Measurements from ENCODE around the gene WDPCP.
"Not testable (repeated sequence)": the region's sequence is repeated elsewhere in the genome, so short reads cannot be mapped to it uniquely, and the experiment has no call there.

Gene WDPCP

GRCh38 chr2:63539416-63540162, 48.7 kb downstream of the WDPCP start:
- no peak for DNase-seq (ENCODE audit: low read depth)

DNA sequence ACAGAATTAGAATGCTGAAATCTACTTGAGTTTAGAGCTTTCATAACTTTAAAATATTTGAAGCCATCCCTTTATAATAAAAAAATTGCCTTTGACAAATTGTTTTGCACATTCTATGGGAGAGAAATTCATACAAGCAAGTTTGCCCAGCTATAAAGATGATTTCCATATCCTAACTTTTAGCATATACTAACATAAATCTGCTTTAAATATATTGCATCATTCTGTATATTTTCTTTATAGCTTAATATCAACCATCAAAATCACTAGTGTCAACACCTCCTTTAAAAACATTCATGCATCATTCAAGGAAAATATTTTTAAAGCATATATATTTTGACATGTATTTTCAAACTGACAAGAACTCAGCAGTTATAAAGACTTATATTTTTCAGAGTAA, 49.9 kb downstream of the WDPCP start:
- no peak for DNase-seq (ENCODE audit: low read depth)

DNA sequence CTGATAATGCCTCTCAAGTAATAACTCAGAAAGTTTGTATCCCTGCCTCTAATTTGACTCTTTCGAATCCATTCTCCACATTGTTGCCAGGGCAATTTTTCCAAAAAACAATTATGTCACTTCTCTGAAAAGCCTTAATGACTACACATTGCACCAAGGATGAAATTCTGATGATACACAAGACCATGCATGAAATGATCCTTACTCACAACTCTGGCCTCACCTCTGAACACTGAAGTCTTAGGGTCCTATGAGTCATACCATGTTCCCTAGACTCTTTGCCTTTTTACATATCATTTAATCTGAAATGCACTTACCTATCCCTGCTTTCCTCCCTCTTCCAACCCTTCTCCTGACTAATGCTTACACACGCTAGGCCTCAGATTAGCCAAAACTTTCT, 51.0 kb downstream of the WDPCP start:
- no peak for DNase-seq (ENCODE audit: low read depth)

DNA sequence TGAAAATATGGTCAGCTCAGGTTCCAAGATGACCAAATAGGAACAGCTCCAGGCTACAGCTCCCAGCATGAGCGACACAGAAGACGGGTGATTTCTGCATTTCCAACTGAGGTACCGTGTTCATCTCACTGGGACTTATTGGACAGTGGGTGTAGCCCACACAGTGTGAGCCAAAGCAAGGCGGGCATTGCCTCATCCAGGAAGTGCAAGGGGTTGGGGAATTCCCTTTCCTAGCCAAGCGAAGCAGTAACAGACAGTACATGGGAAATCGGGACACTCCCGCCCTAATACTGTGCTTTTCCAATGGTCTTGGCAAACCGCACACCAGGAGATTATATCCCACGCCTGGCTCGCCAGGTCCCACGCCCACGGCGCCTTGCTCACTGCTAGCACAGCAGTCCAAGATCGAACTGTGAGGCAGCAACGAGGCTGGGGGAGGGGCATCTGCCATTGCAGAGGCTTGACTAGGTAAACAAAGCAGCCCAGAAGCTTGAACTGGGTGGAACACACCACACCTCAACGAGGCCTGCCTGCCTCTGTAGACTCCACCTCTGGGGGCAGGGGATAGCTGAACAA, 57.5 kb downstream of the WDPCP start:
- DNase-seq (ENCODE audit: low read depth), result no peak

DNA sequence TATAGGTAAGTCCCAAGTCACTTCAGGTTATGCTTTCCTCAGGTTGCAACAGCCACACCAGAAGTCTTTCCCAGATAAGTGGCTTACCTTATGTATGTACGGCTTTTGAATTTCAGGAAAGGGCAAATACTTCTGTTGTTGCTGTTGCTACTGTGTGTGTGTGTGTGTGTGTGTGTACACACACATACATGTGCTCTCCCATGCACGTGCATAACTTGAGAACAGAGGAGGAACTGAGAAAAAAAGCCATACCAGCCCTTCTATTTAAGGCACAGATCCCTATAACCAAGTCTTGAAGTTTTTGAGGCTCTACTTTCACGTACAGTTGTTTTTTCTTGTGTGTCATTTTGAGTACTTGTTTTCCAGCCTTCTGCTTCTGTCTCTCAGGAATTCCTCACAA, 62.4 kb downstream of the WDPCP start:
- no peak for DNase-seq (ENCODE audit: low read depth)

DNA sequence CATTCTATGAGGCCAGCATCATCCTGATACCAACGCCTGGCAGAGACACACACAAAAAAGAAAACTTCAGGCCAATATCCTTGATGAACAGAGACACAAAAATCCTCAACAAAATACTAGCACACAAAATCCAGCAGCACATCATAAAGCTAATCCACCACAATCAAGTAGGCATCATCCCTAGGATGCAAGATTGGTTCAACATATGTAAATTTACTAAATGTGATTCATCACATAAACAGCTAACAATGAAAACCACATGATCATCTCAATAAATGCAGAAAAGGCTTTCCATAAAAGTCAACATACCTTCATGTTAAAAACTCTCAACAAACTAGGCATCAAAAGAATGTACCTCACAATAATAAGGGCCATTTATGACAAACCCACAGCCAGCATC, 65.3 kb downstream of the WDPCP start:
- DNase-seq (ENCODE audit: low read depth), result no peak

DNA sequence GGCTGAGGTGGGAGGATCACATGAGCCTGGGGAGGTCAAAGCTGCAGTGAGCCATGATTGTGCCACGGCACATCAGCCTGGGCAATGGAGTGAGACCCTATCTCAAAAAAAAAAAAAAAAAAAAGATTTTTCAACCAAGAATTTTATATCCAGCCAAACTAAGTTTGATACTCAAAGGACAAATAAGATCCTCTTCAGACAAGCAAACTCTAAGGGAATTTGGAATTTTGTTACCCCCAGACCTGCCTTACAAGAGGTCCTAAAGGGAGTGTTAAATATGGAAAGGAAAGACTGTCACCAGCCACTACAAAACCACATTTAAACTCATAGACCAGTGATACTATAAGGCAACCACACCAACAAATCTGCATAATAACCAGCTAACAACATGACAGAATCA, 67.5 kb downstream of the WDPCP start:
- no peak for DNase-seq (ENCODE audit: low read depth)

DNA sequence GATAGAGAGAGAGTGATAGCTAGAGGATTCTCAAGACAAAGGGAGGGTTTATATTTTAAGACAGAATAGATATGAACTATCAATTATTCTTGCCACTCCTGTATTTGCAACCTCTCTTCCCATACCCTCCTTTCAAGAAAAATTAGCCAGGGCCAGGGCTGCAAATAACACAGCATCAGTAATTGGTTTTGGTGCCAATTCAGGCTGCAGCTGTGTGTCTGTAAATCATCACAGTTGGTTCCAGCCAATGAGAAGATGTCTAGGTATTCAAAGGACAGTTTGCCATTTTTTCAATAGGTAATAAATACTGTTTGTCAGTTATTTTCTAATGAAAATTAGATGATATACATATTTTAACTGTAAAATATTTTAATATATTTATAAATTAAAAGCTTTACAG, 73.5 kb downstream of the WDPCP start:
- no peak for DNase-seq (ENCODE audit: low read depth)

- no peak for DNase-seq (ENCODE audit: low read depth)
These were observed 74.0 kb downstream of the WDPCP start for GRCh38 chr2:63514237-63514716.

DNA sequence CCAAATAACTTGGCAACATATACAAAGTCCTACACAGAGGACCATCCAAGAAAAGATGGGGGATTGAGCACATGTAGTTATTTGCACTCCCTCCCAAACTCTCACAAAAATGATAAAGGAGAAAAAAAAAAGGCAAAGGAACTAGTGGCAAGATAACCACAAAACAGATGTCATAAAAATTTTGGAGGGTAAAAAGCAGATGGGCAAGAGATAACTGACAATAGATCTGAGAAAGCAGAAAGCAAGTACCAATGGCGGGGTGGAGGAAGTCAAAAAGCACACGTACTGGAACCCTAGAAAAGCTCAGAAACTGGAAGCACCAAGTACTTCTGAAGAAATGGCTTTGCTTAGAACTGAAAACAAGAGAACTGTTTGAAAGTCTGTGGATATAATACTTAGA, 82.0 kb downstream of the WDPCP start:
- no peak for DNase-seq (ENCODE audit: low read depth)

DNA sequence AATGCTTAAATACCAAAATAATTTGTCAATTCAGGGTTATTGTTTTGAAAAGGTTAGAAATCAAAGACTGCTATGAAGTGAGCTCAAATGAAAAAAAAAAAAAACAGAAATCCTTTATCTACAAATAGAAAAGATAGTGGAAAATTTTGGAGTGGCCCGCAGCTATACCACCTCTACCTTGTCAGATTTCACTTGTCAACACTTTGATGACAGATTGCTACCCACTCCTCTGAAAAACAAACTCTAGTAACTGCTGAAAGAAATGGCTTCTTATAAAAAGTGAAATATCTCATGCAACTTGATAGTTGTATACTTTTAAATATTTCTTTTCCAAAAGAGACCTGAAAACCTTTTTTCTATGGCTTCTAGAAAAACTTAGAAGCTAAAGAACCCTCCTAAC, 84.5 kb downstream of the WDPCP start:
- no peak for DNase-seq (ENCODE audit: low read depth)

GRCh38 chr2:63500398-63500797, 87.9 kb downstream of the WDPCP start:
- DNase-seq (ENCODE audit: low read depth), result no peak

DNA sequence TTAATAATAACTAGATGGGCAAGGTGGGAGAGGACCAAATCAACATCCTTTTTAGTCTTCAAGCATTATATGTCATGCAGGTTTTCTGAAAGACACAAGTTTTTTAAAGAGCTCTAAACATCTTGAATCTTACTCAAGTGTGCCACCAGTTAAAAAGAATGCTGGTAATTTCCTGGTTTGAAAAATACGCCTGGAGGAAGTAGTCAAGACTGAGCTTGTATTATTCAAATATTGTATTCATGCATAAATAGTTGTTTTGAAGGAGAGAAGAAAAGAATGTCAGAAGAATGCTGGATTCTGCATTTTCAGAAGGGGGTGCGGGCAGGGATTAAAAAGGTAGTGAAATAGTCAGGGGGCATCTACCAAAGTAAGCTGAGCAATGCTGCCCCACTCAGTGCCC, 90.7 kb downstream of the WDPCP start:
- no peak for DNase-seq (ENCODE audit: low read depth)

DNA sequence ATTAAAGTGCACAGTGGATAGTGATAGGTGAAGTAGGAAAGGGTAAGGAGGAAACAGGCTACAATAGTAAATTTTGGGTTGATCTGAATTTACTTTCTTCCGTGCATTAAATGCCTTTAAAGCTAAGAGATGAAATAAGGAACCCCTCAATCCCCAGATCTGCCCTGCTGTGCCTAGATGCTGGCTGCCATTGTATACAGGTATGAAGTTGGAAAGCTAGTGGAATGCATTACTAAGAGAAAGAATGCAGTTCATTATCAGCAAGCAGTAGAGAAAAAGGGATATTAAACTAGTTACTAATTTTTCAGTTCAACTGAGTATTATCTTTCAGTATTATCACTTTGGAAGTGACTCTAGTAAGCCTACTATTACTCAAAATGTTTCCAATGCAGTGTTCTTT, 93.3 kb downstream of the WDPCP start:
- no peak for DNase-seq (ENCODE audit: low read depth)

DNA sequence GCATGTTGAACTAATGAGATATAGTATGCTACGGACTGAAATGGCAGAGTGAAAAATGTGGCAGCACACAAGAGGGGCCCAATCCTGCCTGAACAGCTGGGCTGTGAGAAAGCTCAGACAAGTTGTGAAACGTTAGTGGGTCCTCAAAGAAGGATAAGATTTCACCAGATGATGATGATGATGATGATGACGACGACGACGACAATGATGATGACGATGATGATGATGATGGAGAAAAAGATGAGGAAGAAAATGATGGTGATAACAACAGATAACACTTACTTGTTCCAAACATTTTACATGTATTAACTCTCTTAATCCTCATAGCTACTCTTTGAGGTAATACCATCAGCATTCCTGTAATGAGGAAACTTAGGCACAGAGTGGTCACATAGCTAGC, 94.2 kb downstream of the WDPCP start:
- DNase-seq (ENCODE audit: low read depth), result no peak

DNA sequence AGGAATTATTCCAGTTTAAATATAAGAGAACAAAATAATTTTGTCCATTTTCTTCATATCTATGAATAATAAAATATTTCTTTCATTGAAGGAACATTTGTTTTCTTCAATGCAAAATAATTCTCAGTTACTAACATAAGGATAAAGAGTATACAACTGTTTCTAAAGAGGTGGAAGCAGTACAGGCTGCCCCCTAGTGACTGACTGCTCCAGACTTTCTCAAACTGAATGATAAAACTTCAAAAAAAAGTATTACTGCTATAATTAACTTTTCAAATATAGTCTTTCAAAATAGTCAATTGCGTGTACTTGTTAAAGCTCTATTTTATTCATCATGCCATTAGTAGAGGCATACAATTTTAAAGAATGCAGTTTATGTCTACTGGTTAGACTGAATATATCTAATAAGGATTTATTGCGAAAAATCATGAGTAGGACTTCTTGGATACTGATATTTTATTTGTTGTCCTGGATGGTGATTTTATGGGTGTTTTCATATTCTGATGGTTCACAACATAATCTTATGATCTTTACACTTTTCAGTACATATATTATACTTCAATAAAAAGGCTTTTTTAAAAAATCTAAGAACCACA, 100.1 kb downstream of the WDPCP start:
- DNase-seq (ENCODE audit: low read depth), result no peak

GRCh38 chr2:63486861-63487290, 101.4 kb downstream of the WDPCP start:
- DNase-seq (ENCODE audit: low read depth), result no peak

DNA sequence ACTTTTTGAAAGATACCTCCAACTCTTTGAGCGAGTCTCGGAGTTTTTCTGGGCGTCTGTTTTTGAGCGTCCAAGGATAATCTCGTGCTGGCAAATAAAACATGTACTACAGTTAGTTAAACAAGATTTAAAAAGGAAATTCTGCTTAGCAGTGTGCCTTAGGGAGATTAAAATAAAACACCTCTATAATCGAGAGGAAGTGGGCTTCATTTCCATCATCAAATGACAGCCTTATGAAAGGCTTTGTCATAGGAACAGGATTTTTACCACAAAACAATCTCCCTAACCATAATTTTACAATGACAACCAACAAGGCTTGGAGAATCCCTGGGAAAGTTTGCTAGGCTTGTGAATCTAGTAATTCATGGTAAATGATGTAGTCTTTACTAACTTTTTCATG, 103.4 kb downstream of the WDPCP start:
- DNase-seq (ENCODE audit: low read depth), result no peak

- no peak for DNase-seq (ENCODE audit: low read depth)
These were observed 103.8 kb downstream of the WDPCP start for GRCh38 chr2:63484481-63484880.

GRCh38 chr2:63477686-63478085, 110.6 kb downstream of the WDPCP start:
- DNase-seq (ENCODE audit: low read depth), result no peak

GRCh38 chr2:63469313-63469712, 119.0 kb downstream of the WDPCP start:
- not testable (repeated sequence) for DNase-seq (ENCODE audit: low read depth)

DNA sequence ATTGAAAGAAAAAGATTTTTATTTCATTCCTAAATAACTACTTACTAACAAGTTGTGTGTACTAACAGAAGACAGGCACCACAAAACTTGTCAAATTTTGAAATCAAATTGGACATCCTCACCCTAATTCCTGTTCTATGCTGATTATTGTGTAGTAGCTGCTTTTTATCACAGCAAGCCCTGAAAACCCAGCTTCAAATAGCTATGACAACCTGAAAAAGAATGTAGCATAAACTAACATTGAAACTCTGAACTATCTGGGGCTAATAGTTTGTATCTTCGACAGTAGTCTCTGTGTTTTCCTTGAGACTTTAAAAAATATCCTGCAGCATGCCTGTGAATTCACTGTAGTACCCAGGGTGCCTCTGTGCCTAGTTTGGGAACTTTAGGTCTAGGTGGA, 122.6 kb downstream of the WDPCP start:
- no peak for DNase-seq (ENCODE audit: low read depth)

- no peak for DNase-seq (ENCODE audit: low read depth)
These were observed 125.1 kb downstream of the WDPCP start for GRCh38 chr2:63463142-63463541.

DNA sequence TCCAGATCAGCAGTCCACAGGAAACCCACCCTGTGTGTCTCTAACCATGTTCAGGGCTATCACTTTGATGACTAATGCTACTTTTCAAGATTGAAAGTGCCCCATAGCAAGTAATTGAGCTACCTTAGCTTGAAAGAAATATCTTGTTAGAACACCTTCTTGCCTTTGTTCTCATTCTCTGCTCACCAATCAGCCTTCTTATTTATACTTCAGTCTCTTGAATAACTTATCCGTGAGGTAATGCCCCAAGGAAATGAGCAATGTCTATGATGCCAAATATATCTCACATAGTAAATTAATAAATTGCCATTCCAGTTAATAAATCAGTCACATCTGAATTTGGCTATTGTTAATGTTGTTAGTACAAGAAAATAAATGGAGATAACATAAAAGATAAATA, 141.6 kb downstream of the WDPCP start:
- no peak for DNase-seq (ENCODE audit: low read depth)

Data from stimulated activated CD8-positive, alpha-beta memory T cell treated with anti-CD3 and anti-CD28 coated beads, Interleukin-15, amount 100 ng/mL, for 24 hours (primary cell).